GM12874 (cell line): ENCODE results near the gene LRRC70.

Experiments
- TF ChIP-seq, protein P1 (sequence below): IDR thresholded peaks from 2 replicates; pipeline ENCODE4 v1.5.1; 2011; ENCODE audit warnings: low read depth, mild to moderate bottlenecking, control low read depth, low read length, moderate library complexity; ENCODE audit not compliant: insufficient read depth

Gene LRRC70

GRCh38 chr5:62562867-62563266 is 15.8 kb upstream of the LRRC70 start:
- TF ChIP-seq, protein P1, sequence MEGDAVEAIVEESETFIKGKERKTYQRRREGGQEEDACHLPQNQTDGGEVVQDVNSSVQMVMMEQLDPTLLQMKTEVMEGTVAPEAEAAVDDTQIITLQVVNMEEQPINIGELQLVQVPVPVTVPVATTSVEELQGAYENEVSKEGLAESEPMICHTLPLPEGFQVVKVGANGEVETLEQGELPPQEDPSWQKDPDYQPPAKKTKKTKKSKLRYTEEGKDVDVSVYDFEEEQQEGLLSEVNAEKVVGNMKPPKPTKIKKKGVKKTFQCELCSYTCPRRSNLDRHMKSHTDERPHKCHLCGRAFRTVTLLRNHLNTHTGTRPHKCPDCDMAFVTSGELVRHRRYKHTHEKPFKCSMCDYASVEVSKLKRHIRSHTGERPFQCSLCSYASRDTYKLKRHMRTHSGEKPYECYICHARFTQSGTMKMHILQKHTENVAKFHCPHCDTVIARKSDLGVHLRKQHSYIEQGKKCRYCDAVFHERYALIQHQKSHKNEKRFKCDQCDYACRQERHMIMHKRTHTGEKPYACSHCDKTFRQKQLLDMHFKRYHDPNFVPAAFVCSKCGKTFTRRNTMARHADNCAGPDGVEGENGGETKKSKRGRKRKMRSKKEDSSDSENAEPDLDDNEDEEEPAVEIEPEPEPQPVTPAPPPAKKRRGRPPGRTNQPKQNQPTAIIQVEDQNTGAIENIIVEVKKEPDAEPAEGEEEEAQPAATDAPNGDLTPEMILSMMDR = no peak

GRCh38 chr5:62564101-62564500 is 14.5 kb upstream of the LRRC70 start:
- TF ChIP-seq, protein P1 = no peak

DNA sequence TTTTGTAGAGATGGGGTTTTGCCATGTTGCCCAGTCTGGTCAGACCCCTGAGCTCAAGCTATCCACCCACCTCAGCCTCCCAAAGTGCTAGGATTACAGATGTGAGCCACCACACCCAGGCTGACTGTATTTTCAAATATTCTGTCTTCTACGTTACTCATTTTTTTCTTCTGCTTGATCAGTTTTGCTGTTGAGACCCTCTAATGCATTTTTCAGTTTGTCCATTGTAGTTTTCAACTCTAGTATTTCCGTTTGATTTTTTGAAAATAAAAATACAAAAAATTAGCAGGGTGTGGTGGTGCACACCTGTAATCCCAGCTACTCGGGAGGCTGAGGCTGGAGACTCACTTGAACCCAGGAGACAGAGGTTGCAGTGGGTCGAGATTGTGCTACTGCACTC is 10.5 kb upstream of the LRRC70 start:
- TF ChIP-seq, protein P1 = no peak

- TF ChIP-seq, protein P1 = no peak
Observed at GRCh38 chr5:62568800-62569432, 9.7 kb upstream of the LRRC70 start.

- TF ChIP-seq, protein P1 = no peak
Observed at GRCh38 chr5:62569470-62569869, 9.1 kb upstream of the LRRC70 start.

DNA sequence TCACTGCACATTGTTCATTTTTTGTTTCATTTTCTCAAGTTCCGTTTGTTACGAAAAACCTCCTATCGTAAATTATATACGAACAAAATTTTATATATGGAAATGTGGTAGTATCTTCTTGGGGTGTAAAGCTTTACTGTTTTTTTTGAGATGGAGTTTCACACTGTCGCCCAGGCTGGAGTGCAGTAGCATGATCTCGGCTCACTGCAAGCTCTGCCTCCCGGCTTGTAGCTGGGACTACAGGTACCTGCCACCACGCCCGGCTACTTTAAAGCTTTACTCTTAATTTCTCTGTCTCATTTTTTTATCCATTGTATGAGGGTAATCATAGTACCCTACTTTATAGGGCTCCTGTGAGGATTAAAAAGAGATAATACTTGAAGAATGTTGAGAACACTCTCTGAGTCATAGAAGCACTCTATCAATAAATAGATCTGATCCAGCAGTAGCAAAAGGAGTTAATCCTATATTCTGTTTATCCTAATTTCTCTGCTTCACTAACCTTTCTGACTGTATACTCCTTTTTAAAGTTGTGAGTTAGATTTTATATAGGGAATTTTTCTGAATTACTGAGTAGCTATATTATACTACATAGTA is 5.6 kb upstream of the LRRC70 start:
- TF ChIP-seq, protein P1 = no peak

- TF ChIP-seq, protein P1 = no peak
Observed at GRCh38 chr5:62574599-62574998, 4.0 kb upstream of the LRRC70 start.
